GM12865 (cell line): ENCODE data around the gene CST7.

Source experiments
- DNase-seq: peaks from one replicate; pipeline ENCODE4 v3.0.0; 2010; ENCODE audit warnings: low read depth
- H3K4me3 ChIP-seq: 2 replicates; pipeline ENCODE4 v1.5.1; 2011; ENCODE audit warnings: mild to moderate bottlenecking, low read depth, low read length, control low read depth
- CTCF ChIP-seq: IDR thresholded peaks from 2 replicates; pipeline ENCODE4 v1.5.1; 2011; ENCODE audit warnings: low read length, control low read depth, low read depth, inconsistent platforms; ENCODE audit not compliant: insufficient read depth; ENCODE audit errors: missing control alignments

The CST7 gene

DNA sequence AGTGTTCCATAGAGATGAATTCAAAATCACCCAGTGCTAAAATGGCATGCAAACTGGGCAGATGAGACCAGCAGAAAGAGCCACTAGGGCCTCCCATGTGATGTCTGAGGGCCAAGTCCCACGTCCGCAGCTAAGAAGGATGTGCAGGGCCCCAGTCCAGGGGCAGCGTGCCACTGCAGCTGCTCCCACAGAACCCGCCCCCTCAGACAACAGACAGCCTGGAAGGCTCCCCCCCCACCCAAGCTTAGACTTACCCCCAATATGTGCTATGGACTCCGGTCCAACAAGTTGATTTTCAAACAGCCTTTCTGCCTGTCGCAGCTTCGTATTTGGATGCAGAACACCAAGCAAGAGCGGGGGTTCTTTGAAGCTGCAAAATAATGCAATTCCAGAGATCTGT is 29.4 kb downstream of the CST7 start:
- no peak for TF ChIP-seq CTCF
- no peak for DNase-seq
- no peak overlapping the region for H3K4me3 ChIP-seq

DNA sequence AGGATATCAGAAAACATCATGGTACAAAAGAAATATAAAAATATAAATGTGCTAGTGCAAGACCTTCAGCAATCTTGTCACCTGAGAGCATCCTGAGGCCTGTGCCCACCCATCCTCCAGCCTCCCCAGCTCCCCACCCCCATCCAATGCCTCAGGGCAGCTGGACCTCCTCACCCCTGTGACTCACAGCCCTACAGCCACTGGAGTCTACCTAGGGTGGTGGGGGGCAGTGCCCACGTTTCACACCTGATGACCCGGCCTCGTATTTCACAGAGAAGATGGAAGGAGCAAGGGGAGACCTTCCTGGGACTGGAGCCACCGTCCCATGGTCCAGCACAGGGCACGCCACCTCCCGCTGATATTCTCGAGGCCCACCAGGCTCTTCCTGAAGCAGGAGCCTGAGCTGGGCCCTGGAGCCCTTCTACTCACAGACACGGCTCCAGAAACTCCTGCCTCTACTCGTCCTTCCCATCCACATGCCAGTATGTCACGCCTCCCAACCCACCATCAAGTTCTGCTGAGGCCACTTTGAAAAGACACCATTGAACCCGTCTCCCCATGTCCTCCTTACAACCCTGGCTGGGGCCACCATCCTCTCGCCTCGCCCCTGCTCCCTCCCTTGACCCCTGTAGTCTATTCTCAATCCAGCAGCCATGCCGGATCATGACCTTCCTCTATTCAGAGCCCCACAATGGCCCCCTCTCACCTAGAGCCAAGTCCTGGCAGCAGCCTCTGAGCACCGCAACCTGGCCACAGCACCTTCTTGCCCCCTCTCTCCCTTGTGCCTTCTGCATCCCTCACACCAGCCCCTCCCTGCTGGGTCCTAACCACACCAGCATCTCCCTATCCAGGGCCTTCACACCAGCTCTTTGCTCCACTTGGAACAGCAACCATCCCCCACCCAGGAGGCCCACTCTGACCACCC is 30.2 kb downstream of the CST7 start:
- DNase-seq: no peak
- no peak overlapping the region for H3K4me3 ChIP-seq
- no peak for TF ChIP-seq CTCF

- no peak overlapping the region for H3K4me3 ChIP-seq
- no peak for DNase-seq
- no peak for TF ChIP-seq CTCF
Observed at GRCh38 chr20:24980291-24981053, 31.4 kb downstream of the CST7 start.

GRCh38 chr20:24981282-24981681 is 32.2 kb downstream of the CST7 start:
- no peak for DNase-seq
- no peak for TF ChIP-seq CTCF
- no peak overlapping the region for H3K4me3 ChIP-seq

GRCh38 chr20:24981790-24982189 is 32.7 kb downstream of the CST7 start:
- no peak for DNase-seq
- H3K4me3 ChIP-seq: no peak overlapping the region
- no peak for TF ChIP-seq CTCF

GRCh38 chr20:24983896-24984295 is 34.8 kb downstream of the CST7 start:
- H3K4me3 ChIP-seq: no peak overlapping the region
- no peak for DNase-seq
- no peak for TF ChIP-seq CTCF
